AG10803 (cell line): ENCODE measurements around the gene KRT81.
"Not testable (repeated sequence)": the region's sequence is repeated elsewhere in the genome, so short reads cannot be mapped to it uniquely, and the experiment has no call there.

Source experiments
- DNase-seq: peaks from one replicate; pipeline ENCODE4 v3.0.0; 2010; ENCODE audit warnings: low read depth
- H3K4me3 ChIP-seq: 2 replicates; pipeline ENCODE4 v1.5.1; 2011; ENCODE audit warnings: mild to moderate bottlenecking, low read length, control low read depth
- TF ChIP-seq, protein P1 (sequence below): conservative IDR thresholded peaks from 2 replicates; pipeline ENCODE4 v1.5.1; 2011; ENCODE audit warnings: mild to moderate bottlenecking, low read length, control low read depth, inconsistent platforms

Gene KRT81

DNA sequence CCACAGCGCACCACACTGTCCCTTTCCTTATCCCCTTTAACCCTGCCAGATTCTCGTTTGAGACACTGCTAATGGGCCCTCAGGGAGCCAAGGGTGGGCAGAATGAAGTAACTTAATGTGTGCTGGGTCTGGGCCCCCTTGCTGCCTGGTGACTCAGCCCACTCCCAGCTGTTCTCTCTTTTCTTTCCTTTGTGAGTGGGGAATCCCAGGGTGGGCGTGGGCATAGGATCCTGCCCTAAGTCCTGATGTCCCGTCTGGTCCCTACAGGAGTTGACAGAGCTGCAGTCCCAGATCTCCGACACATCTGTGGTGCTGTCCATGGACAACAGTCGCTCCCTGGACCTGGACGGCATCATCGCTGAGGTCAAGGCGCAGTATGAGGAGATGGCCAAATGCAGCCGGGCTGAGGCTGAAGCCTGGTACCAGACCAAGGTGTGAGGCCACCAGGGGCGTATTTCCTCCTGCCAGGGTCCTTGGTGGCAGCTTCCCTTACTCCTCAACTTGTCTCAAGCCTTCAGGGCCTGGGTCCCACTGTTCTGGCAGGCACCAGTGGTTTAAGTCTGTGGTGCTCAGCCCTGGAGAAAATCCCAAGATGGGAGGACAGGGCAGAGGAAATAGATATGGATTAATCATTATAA is 50.0 kb downstream of the KRT81 start:
- TF ChIP-seq, protein P1, sequence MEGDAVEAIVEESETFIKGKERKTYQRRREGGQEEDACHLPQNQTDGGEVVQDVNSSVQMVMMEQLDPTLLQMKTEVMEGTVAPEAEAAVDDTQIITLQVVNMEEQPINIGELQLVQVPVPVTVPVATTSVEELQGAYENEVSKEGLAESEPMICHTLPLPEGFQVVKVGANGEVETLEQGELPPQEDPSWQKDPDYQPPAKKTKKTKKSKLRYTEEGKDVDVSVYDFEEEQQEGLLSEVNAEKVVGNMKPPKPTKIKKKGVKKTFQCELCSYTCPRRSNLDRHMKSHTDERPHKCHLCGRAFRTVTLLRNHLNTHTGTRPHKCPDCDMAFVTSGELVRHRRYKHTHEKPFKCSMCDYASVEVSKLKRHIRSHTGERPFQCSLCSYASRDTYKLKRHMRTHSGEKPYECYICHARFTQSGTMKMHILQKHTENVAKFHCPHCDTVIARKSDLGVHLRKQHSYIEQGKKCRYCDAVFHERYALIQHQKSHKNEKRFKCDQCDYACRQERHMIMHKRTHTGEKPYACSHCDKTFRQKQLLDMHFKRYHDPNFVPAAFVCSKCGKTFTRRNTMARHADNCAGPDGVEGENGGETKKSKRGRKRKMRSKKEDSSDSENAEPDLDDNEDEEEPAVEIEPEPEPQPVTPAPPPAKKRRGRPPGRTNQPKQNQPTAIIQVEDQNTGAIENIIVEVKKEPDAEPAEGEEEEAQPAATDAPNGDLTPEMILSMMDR: no peak
- no peak for DNase-seq
- H3K4me3 ChIP-seq: no peak overlapping the region

DNA sequence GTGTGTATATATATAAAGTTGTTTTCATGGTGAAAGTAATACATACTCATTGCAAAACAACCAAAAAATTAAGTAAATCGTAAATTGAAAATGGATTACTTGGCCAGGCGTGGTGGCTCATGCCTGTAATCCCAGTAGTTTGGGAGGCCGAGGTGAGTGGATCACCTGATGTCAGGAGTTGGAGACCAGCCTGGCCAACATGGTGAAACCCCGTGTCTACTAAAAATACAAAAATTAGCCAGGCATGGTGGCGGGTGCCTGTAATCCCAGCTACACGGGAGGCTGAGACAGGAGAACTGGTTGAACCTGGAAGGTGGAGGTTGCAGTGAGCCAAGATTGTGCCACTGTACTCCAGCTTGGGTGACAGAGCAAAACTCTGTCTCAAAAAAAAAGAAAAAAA is 51.1 kb downstream of the KRT81 start:
- H3K4me3 ChIP-seq, DNase-seq: not testable (repeated sequence)

DNA sequence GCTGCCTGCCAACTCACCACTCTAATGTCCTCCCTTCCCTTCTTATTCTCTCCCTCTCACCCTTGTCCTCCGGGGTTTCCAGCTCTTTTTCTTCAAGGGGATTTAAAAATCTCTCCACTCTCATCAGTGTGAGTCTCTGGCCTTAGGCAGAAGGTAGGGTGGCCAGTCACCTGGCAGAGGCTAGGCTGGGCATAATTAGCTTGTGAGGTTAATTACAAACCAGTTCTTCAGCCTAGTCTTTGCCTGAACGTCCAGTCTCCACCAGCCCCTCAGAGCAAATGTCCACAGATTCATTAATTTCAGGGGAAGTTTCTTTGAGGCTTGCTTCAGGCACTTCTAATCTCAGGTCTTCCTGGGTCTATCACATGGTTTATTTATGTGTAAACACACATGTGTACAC is 51.6 kb downstream of the KRT81 start:
- TF ChIP-seq, protein P1: no peak
- no peak overlapping the region for H3K4me3 ChIP-seq
- DNase-seq: no peak

DNA sequence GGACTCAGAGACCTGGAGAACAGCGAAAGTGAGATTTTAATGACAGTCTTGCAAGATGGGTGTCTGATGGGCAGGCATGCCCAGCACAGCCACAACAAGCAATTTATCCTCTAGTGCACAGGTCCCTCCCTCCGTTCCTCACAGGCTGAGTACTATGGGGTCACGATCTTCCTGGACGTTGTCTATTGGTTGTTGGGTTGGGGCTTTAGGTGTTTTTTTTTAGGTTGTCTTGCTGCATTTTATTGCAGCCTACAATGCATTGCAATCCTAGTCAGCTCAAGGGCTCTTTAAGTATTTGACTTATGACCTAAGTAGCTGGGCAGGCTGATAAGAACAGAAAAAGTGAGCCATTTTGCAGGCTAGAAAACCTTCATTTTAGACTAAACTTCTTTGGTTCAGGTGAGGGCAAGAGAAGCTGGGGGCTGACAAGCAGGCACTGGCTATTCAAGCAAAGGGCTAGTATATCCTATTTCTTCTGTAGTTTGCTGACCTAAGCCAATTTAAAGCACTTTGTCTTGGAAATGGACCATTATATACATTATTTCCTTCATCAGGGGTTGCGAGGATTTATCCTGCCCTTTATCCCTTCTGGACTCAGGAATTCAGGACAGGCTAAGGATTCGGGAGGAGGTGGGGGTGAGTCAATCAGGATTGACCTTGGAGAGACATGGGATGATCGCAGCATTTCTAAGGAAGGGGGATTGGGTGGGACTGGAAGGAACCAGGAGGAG is 52.3 kb downstream of the KRT81 start:
- TF ChIP-seq, protein P1: no peak
- H3K4me3 ChIP-seq: no peak overlapping the region
- DNase-seq: no peak

DNA sequence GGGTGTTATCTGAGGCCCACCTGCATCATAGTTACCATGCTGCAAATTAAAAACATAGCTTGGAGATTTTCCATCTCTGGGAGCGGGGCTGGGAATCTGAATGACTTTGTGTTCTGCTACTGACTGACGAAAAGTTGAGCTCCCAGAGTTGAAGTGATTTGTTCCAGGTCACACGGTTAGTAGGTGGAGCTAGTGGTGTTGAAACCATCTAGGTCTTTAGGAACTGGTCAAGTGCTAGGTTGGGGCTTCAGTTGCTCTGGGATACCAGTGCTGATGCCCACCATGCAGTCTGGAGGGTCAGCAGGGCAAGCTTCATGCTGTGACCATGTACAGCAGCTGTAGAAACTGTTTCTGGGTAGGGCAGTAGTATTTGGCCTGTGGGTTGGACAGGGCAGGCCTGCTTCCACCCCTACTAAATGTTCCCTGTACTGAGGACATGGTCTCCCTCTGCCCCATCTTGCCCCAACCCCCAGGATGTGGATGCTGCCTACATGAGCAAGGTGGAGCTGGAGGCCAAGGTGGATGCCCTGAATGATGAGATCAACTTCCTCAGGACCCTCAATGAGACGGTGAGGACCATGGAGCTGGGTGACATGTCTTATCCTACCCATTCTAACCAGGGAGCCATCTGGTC is 53.0 kb downstream of the KRT81 start:
- TF ChIP-seq, protein P1: no peak
- DNase-seq: no peak
- no peak overlapping the region for H3K4me3 ChIP-seq

DNA sequence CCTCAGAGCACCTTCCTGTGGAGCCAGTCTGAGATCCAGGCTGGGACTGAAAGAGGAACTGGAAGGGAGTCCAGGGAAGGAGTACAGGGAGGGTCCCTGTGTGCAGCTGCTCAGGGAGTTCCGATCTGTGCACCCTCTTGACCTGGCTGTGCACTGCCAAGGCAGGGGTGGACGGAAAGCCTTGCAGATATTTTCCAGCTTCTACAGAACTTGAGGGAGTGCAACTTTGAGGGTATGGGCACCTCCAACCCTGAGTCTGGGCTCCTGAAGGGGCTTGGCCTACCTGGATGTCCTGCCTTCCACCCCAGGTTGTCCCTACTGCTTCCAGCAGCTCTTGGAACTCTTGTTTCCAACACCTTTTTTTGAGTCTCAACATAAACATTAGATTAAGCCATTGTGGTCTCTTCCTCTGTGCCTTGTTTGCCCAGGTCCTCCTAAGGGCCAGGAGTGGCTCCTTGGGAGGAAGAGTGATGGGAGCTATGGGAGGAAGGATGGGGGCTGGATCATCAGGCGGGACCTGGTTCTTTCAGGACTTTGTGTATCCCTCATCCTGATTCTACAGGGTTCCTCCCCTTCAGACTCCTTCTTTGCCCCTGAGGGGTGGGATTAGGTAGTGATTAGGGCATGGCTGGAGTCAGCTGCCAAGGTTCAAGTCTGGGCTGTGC is 54.8 kb downstream of the KRT81 start:
- H3K4me3 ChIP-seq: no peak overlapping the region
- TF ChIP-seq, protein P1: no peak
- DNase-seq: no peak
